GM18519 (cell line): ENCODE results near the gene ATRNL1.
"Not testable (repeated sequence)": the region's sequence is repeated elsewhere in the genome, so short reads cannot be mapped to it uniquely, and the experiment has no call there.

Source experiments
- ATAC-seq: cut with Tn5 transposase; IDR thresholded peaks from one replicate; pipeline ENCODE4 v1.9.1; 2021; ENCODE audit warnings: mild to moderate bottlenecking, moderate library complexity; ENCODE audit not compliant: unreplicated experiment, low FRiP score

Gene ATRNL1

DNA sequence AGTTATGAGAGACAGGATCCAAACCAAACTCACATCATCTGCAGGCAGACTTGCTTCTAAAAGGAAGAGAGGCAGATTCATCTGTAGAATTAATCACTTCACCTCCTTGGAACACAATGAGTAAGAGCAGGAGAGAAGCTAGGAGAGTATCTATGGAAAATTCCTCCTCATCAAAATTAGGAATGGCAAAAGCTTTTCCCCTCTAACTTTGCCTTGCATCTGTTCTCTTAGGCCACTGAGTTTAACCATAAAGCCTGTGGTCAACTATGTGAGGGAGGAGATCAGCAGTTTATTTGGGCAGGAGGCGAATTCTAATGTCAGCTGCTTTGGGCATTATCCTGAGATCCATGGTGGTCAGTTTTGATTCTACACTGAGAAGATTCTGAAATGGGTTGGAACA lies 618.1 kb downstream of the ATRNL1 start:
- no peak for ATAC-seq

DNA sequence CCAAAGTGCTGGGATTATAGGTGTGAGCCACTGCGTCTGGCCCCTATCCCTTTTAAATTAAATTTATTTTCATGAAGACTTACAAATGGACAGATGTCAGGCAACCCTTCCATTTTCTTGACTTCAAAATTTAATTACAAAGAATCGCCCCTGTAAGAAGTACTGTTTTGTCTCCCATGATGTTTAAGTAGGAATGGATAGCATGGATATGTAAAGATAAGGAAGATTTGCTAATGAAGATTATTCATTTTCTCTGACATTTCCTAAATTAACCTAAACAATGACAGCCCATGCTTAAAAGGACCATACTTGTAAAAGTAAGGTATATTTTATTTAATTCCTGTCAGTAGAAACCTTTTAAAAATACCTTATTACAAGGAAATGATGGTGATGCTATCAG lies 627.0 kb downstream of the ATRNL1 start:
- no peak for ATAC-seq

DNA sequence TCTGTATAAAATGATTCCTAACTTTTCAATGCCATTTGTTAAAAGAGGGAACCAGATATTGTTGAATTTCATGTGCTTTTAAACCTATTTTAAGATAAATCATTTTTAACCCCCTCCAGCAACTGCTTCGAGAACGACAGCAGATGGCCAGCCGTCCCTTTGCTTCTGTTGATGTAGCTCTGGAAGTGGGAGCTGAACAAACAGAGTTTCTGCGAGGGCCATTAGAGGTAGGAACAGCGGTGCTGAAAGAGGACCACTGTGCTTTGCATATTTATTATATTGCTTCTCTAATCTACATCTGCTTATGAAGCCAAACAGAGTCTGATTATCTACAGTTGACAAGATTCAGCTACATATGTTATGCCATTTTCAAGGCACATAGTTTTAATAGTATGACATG lies 634.0 kb downstream of the ATRNL1 start:
- no peak for ATAC-seq

DNA sequence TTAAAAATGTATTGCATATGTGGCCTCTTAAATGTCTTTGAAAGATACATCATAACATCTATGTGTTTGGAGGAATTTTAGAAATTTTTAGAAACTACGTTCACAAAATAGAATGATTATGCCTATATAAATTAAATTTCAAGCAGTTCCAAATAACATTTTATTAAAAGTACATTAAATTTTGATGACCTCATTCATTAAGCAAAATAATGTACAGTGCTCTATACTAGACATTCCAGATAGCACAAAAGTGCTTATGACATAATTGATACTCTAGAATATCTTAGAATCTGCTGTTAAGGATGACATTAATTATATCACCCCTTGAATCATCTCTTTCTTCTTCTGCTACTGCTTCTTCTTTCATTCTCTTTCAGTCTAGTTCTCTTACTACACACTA lies 650.9 kb downstream of the ATRNL1 start:
- no peak for ATAC-seq

DNA sequence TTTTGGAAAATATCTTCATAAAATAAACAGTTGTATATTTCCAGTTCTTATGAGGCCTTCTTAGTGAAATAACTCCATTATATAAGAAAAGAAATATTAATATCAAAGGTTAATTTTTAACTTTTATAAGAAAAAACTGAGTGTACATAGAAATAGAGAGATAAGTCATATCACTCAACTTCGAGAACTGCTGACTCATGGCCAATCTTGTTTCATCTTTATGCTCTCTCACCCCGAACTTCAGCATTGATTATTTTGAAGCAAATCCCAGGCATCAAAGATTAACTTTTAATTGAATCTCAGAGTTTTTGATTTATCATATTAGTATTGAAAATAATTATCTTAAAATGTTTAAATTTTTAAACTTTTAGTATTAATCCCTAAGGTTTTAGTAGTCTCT lies 652.8 kb downstream of the ATRNL1 start:
- no peak for ATAC-seq

DNA sequence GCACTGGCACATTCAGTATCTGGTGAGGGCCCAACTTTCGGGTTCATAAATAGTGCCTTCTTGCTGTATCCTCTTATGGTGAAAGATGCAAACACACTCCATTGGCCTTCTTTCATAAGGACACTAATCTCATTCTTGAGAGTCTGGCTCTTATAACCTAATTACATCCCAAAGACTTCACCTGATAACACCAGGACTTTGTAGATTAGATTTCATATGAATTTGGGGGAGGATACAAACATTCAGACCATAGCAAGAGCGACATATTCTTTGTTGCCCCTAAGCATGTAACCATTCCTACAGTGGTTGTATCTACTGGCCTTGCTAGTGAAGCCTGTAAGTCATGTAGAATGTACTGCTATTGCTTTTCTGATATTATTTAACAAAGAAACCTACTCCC lies 654.6 kb downstream of the ATRNL1 start:
- ATAC-seq = no peak

DNA sequence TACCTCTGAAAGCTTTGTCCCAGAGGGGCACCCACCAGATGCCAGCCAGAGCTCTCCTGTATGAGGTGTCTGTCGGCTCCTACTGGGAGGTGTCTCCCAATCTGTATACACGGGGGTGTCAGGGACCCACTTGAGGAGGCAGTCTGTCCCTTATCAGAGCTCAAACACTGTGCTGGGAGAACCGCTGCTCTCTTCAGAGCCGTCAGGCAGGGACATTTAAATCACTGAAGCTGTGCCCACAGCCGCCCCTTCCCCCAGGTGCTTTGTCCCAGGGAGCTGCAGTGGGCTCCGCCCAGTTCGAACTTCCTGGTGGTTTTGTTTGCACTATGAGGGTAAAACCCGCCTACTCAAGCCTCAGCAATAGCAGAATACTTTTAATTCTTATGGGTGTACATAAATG lies 665.3 kb downstream of the ATRNL1 start:
- not testable (repeated sequence) for ATAC-seq

DNA sequence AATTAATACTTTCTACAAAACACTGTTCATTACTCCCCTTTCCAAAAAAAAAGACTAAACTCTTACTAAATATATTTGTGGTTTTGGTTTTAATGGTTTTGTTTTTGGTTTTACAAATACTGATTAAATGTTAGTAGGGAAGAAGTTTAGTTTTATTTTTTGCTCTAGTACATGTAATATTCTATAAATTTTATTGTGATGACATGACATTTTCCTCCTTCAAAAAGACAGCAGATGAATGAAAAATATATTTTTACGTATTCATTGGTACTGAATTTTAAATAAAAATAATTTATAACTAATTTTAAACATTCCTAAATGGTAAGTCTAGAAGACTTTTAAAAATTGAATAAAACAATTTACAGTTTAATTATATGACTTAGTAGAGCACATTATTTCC lies 667.0 kb downstream of the ATRNL1 start:
- no peak for ATAC-seq

DNA sequence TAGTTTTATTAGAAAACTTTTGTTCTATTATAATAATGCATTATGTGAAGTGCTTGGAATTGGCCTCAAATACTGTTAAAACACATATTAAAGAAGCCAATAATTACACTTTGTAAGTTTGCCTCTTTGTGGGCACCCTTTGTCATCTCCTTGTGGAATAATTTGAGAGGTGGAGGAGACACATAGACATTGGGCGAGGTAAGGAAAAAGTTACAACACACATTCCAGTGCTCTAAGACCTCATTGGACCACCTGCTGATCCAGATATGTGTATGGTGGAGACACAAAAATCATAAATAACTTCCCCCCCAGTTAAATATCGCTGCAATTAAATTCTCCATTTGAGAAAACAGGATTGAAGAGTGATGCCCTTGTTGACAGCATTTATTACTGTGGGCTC lies 668.0 kb downstream of the ATRNL1 start:
- ATAC-seq = no peak

DNA sequence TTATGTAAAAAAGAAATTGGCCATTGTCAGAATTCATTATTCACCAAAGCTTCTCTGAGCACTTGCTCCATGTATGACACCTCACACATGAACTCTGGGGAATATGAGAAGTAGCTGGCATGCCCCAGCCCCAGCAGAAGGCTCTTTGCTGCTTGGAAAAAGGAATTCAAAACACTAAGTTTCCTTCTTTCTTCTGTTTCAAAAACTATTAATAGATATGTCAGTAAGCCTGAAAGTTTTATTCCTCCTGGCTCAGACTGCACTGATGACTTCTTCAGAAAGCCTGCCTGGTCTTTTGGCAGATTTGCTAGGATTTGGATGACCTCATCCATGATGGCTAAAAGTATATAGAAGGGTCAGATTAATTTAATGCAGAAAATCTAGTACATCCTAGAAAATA lies 668.9 kb downstream of the ATRNL1 start:
- no peak for ATAC-seq

DNA sequence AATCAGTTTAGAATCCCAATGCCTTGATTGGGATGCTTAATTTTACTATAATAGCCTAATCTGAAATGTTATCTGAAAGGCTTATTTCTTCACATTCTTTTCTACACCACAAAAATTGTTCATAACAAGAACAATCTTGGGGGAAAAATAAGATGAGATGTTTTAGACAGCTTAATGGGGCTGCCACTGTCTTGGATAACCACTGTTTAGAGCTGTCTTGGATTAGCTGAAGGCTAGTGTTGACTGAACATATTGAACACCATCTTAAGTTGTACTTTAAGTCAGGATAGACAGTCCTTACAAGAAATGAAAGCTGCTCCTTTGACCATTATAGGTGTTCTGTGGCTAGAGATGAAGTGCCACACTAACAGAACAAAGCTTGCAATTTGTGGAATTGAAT lies 678.6 kb downstream of the ATRNL1 start:
- no peak for ATAC-seq

DNA sequence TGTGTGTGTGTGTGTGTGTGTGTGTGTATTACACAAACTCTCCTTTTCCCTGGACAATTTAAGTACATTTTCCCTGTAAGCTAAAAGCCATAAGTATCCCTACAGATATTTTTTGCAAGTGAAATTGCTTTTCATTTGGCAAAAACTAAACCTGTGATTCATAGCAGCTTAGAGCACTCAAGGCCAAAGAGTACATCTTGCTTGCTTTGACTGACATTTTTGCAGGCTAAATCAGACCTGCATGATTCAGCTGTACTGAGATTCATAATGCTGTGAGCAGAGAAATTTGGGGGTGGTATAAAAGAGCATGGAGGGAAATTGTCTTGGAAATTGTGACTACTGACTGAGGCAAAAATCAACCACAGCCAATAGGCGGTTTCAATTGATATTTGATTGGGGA lies 679.4 kb downstream of the ATRNL1 start:
- ATAC-seq = no peak

DNA sequence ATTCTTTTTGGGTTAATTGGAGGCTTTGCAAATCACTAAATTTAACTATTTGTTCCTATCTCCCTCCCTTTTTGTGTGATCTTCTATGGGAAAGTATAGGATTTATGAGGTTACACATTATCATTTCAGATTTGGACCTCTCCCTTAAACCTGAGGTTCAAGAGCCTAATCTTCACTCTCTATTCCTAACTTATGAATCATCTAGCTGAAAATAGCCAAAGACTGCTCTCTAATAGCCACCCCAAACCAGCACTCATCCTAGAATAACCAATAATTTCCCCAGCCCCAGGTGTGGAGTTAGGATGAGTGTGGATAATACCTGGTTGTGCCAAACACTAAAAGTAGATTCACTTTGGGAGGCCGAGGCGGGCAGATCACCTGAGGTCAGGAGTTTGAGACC lies 680.7 kb downstream of the ATRNL1 start:
- ATAC-seq = no peak

DNA sequence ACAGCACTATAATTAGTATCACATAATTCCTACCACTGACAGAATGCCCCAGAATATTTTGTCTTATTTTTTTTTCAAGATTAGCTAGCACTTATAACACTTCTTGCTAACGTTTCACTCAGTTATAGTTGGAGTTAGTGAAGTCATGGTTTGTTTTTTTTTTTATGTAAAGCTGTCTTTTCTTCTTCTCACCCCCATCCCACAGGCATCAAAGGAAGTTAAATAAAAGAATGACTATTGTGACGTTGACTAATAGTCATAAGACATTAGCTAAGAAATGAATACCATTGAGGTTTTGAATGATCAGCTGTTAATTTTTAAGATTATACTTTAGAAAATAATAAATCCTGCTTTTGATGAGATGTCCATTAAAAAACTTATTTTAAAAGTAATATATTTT lies 681.6 kb downstream of the ATRNL1 start:
- ATAC-seq = no peak

DNA sequence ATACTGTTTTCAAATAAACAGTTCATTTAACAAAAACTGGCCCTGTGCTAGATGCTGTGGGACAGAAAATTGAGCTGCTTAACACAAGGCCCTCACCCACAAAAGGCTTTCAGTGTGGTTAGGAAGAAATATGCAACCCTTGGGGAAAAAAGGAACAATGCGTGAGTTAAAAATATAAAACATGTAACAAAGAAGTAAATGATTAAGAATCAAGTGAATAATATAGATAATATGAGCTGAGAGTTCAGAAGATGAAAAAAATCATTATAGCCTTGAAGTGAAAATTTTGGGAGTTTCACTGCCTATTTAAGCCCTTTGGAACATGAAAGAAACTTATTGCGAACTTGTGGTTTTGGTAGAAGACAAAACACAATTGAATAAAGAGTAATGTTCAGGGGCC lies 684.5 kb downstream of the ATRNL1 start:
- no peak for ATAC-seq

DNA sequence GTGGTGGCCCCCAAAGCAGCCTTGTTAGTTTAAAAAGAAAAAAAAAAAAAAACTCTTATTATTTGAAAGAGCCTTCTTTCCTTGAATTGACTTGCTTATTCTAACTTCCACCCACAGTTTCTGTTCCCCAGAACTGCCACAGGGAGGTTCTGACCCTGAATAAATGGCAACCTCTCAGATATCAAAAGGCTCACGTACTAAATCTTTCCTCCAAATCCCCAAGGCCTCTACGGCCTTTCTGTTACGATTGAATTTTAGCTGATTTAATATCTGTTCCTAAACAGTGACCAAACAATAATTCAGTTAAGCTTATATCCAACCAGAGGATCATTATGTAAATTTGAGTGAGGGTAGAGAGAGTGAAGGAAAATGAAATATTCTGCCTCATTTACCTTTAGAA lies 697.1 kb downstream of the ATRNL1 start:
- ATAC-seq = no peak

DNA sequence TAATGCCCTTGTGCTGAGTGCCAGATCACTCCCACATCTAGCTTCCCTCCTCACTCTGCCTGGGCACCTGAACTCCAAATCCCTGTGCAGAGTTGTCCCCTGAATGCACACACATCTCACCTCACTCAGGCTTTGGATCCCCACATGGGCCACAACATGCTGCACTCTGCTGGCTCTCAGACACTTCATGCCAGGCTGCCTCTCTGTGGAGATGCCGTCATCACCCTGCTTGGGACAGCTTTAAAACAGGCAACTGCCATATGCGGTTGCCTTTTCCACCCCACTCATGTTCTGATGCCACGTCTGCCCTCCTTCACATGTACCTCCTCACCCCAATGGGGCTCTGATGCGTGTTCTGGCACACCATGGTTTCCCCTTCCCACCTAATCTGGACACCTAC lies 702.8 kb downstream of the ATRNL1 start:
- no peak for ATAC-seq

DNA sequence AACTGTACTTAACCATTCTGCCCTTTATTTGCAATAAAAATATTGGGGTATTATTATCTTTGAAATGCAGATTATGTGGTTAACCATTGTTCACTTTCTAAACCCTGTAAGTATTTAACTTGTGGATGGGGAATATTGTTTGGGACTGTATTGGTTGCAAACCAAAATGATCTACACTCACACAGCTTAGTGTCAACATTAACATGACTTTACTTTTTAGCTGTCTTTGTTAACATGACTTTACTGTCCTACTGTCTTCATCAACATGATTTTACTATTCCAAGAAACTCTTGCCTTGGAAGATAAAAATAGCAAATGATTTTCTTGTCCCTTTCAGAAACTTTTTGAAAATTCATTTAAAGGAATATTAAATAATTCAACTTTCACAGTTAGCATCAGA lies 708.3 kb downstream of the ATRNL1 start:
- ATAC-seq = no peak

DNA sequence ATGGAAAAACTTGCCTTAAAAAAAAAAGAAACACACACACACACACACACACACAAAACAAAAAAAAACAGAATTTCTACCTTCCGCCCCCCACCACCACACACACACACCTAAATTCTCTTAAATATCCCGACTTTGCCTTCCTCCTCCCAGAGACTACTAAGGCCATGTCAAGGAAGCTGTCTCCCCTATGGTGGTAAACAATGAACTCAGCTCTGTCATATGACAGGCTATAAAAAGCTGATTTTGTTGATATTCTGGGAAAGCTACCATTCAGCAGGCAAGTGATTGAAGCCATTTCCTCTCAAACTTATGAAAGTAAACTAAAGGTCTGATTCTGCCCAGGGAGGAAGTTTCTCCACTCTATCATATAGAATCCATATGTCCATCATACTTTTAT lies 708.8 kb downstream of the ATRNL1 start:
- ATAC-seq = no peak

DNA sequence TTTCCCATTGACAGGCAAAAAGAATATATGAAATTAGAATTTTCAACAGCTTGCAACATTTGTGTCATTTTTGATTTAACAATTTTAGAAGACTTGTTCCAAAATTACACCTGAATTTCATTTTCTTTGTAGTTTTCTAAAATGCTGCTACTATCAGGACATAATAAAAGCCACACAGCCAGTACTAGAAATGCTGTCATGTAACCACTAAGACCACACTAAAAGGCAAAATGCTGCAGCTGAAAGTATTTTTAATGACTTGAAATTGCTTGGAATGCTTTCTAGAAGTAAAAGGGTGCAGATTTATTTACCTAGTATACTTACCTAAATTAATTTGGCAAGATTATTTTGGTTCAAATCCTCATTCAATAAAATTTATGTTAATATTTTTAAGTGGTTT lies 709.7 kb downstream of the ATRNL1 start:
- ATAC-seq = no peak

DNA sequence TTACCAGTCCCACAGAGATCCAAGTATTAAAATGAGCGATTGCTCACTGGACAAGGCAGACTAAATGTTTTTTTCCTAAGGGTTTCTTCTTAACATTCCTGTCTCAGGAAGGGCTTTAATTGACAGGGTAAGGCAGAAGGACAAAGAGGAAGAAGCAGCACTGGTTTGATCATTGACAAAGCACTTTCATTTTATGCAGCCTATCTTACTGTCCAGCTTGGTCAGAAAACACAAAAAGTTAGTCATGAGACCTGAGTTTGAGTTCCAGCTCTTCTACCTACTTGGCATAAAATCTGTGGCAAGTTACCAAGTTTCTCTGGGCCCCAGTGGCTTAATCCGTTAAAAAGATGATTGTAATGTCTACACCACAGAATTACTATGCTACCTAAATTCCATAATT lies 721.4 kb downstream of the ATRNL1 start:
- no peak for ATAC-seq

DNA sequence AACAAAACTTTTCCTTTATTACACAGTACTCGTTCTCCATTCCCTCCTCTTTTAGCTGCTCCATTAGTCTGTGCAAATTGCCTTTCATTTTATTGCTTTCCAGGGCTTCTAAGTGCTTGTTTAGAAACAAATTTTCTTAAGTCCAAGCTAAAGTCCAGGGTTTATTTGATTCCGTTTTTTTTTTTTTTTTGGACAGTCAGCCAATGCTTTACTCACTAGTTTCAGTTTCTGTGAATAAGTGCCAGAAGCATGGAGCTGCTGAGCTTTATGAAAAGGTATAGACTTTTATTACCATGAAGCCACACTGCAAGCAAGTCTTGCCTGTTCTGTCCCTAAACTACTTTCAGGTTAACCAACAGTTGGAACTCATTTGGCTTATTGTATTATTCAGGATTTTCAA lies 724.8 kb downstream of the ATRNL1 start:
- no peak for ATAC-seq

DNA sequence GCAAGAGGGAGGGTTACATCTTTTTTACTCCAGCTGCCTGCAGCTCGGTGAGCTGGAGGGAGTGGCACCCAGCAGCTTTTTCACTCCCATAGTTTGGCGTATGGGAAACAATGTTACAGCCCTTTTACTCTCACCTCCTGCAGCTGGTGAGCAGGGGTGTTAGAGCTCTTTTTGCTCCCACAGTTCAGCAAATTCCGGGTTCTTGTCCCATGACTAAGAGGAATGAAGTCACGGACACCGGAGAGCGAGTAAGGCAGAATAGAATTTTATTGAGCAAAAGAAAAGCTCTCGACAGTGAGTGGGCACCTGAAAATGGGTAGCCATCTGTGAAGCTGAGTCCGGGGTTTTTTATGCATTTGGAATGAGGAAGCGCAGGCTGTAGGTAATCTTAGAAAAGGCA lies 733.2 kb downstream of the ATRNL1 start:
- no peak for ATAC-seq
